Activated CD4-positive, alpha-beta memory T cell treated with anti-CD3 and anti-CD28 coated beads, Interleukin-2, amount 10 ng/mL, durations not matched to agents 7 days and 5 days (primary cell): Measurements from ENCODE around the gene RNPEP. TPM values are rescaled to one million over a fixed set of nuclear protein-coding genes. Genes with fewer than 3 reads are reported as not detected.
"Not testable (repeated sequence)": the region's sequence is repeated elsewhere in the genome, so short reads cannot be mapped to it uniquely, and the experiment has no call there.

Experiments used
- CTCF ChIA-PET: fragments of 350-600 bp; sonication (Branson Sonifier 250); formaldehyde crosslinking; loops from one replicate; lab custom pipeline; 2021; ENCODE audit warnings: antibody characterized with exemption, inconsistent platforms; lab: Charles Lee
- POLR2A ChIA-PET: fragments of 350-600 bp; sonication (Branson Sonifier 250); formaldehyde crosslinking; loops from one replicate; lab custom pipeline; 2021; ENCODE audit warnings: antibody characterized with exemption; lab: Charles Lee
- DNase-seq: peaks from one replicate; pipeline ENCODE4 v3.0.0-alpha.2; 2020
- H3K27ac Mint-ChIP-seq: one replicate; pipeline ENCODE4 v1.8.0; 2021; ENCODE audit warnings: mild to moderate bottlenecking, mixed read lengths
- H3K27me3 Mint-ChIP-seq: one replicate; pipeline ENCODE4 v1.8.0; 2021; ENCODE audit warnings: mixed read lengths
- H3K36me3 Mint-ChIP-seq: one replicate; pipeline ENCODE4 v1.8.0; 2021; ENCODE audit warnings: low read depth, mixed read lengths
- H3K4me1 Mint-ChIP-seq: one replicate; pipeline ENCODE4 v1.8.0; 2021; ENCODE audit warnings: mixed read lengths
- H3K4me3 Mint-ChIP-seq: one replicate; pipeline ENCODE4 v1.8.0; 2021; ENCODE audit warnings: mild to moderate bottlenecking, mixed read lengths
- H3K9me3 Mint-ChIP-seq: one replicate; pipeline ENCODE4 v1.8.0; 2021; ENCODE audit warnings: mixed read lengths
- total RNA-seq, 2 experiments: library from RNA; stranded (reverse); gene quantifications; one replicate each; pipeline ENCODE4 v1.2.3, GENCODE V29; 2021

The RNPEP gene
- total RNA-seq, 2 experiments from 2014 or later = 38.5 to 41.1 TPM

DNA sequence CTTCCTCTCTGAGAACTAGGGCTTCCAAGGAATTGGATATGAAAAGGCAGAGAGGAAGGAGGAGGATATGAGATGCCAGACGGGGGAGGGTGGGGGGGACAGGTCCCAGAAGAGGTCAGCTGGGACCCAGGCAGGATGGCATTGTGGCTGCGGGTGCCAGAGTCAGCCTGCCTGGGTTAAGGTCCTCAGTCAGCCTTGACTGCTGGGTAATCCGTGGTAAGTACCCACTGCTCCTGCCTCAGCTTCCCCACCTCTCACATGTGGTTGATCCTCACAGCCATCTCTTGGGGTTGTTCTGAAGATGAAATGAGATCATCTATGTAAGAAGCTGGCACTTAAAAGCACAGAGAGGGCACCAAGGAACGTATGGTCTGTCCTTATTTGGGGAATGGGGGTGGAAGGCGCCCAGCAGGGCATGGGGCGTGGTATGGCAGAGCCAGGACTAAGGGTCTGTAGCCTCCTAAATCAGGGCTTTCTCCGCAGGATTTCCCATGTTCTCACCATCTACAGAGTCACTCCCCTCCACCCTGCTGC is 51.8 kb downstream of the RNPEP start:
- no peak for DNase-seq
- Mint-ChIP-seq H3K4me3 (no peak overlapping the region), H3K4me1 (no peaks in the 10 kb centered on the region), H3K36me3 (no peaks in the 10 kb centered on the region), H3K27ac (no peak overlapping the region), H3K9me3 (no peaks in the 10 kb centered on the region), H3K27me3 (peaks cover 15% of the 10 kb centered on the region)
- ChIA-PET POLR2A (no interaction called here), CTCF (no interaction called here)

DNA sequence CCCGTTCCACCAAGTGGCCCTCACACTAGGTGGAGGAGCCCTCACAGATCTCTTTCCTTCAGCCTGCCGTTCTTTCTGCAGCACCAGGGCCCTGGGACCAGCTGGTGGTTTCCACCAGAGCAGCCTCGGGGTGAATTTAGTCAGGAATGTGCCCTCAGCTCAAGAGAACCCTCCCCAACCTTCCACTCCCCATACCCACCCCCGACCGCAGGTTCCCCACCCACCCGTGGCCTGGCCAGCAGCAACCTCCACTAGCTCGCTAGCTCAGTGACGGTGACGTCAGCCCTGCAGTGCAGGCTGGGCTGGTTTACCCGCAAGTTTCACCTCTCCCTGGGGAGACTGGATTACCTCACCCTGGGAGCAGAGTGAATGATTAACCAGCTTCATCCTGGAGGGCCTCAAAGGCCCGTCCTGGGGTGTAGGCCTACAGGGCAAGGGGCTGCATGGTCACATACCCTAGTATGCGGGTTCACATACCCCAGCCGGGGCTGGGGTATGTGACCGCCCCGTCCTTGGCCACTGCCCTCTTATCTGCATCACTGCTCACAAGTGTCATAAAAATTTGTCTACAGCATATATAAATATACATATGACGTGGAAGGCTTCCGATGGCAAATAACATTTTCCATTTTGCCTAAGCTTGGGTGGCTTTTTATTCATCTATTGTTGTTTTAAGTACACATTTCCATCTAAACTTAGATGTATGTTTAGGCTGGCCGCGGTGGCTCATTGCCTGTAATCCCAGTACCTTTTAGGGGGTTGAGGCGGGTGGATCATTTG is 52.4 kb downstream of the RNPEP start:
- no peak for DNase-seq
- H3K36me3 Mint-ChIP-seq = no peaks in the 10 kb centered on the region
- H3K27me3 Mint-ChIP-seq = peaks cover 13% of the 10 kb centered on the region

DNA sequence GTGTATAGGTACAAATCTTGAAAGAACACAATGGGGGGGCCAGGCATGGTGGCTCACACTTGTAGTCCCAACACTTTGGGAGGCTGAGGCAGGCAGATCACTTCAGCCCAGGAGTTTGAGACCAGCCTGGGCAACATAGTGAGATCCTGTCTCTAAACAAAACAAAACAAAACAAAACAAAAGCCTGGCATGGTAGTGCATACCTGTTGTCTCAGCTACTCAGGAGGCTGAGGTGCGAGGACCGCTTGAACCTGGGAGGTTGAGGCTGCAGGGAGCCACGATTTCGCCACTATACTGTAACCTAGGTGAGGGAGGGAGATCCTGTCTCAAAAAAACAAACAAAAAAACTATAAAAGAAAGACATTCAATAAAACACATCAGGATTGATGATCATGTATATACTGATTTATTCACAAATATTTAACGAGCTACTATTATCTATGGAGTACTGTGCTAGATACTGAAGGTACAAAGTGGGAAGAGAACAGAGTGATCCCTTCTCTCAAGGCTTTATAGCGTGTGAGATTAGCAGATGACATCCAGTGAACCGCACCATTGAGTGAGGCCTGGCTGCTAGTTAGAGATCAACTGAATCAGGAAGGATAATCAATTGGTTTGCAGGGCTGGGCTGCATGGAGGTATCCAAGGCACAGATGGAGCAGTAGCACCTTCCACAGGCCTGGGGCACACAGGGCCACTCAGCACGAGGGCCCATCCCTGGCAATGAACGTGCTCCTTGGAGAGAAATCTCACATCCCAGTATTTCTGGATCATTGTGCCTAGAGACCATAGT is 54.3 kb downstream of the RNPEP start:
- Mint-ChIP-seq H3K36me3 (no peaks in the 10 kb centered on the region), H3K27ac (no peak overlapping the region), H3K27me3 (peaks cover 11% of the 10 kb centered on the region), H3K4me3 (no peak overlapping the region), H3K4me1 (no peaks in the 10 kb centered on the region), H3K9me3 (no peaks in the 10 kb centered on the region)
- ChIA-PET CTCF (no interaction called here), POLR2A (no interaction called here)
- DNase-seq = no peak

More for the DNA sequence above, 52.4 kb downstream of the RNPEP start:
- Mint-ChIP-seq H3K9me3 (no peaks in the 10 kb centered on the region), H3K27ac (no peak overlapping the region), H3K4me1 (no peaks in the 10 kb centered on the region), H3K4me3 (no peak overlapping the region)
- CTCF ChIA-PET = no interaction called here
- POLR2A ChIA-PET = no interaction called here

DNA sequence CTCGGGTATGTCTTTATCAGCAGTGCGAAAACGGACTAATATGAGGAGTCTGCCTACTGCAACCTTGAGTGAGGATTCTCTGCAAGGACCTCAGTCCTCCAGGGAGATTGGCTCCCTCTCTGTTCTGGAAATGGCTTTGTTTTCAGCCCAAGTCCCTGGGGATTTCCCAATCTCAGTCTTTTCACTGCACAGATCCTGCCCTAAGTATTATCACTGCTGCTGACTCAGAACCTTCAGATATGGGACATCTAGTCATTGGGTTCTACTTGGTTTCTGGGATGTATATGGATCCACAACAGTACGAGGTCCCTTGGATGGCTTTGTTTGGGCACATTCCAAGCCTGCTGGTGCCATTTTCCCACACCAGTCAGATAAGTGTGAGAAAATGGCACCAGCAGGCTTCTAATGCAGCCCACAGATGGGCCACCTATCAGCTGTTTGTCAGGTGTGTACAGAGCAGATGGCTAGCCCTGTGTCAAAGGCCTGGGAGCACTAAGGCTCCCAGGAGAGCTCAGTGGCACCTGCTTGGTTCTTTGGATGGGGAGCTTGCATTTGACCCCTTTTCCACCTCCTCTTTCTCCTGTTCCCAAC is 55.4 kb downstream of the RNPEP start:
- peaks cover 11% of the 10 kb centered on the region for H3K27me3 Mint-ChIP-seq
- H3K36me3 Mint-ChIP-seq = no peaks in the 10 kb centered on the region
- no peak overlapping the region for H3K4me3 Mint-ChIP-seq
- H3K4me1 Mint-ChIP-seq = no peaks in the 10 kb centered on the region
- no peak for DNase-seq
- H3K9me3 Mint-ChIP-seq = no peaks in the 10 kb centered on the region
- no peak overlapping the region for H3K27ac Mint-ChIP-seq
- ChIA-PET POLR2A (no interaction called here), CTCF (no interaction called here)

DNA sequence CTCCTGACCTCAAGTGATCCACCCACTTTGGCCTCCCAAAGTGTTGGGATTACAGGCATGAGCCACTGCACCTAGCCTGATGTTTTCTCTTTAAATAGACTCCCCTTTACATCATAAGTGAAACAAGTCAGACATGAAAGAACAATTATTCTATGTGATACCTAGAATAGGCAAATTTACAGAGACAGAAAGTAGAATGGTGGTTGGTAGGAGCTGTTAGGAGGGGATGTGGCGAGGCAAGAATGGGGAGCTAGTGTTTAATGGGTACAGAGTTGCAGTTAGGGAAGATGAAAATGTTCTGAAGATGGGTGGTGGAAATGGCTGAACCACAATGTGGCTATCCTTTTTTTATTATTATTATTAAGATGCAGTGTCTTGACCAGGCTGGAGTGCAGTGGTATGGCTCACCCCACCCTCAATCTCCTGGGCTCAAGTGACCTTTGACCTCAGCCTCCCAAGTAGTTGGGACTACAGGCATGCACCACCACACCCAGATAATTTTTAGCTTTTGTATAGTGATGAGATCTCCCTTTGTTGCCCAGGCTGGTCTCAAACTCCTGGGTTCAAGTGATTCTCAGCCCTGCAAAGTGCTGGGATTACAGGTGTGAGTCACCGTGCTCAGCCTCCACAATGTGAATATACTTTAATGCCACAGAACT is 56.4 kb downstream of the RNPEP start:
- Mint-ChIP-seq H3K4me1 (peaks cover 2% of the 10 kb centered on the region), H3K4me3 (no peak overlapping the region), H3K27ac (no peak overlapping the region), H3K36me3 (no peaks in the 10 kb centered on the region), H3K27me3 (peaks cover 8% of the 10 kb centered on the region), H3K9me3 (no peaks in the 10 kb centered on the region)
- CTCF ChIA-PET = no interaction called here
- POLR2A ChIA-PET = no interaction called here
- DNase-seq = no peak

DNA sequence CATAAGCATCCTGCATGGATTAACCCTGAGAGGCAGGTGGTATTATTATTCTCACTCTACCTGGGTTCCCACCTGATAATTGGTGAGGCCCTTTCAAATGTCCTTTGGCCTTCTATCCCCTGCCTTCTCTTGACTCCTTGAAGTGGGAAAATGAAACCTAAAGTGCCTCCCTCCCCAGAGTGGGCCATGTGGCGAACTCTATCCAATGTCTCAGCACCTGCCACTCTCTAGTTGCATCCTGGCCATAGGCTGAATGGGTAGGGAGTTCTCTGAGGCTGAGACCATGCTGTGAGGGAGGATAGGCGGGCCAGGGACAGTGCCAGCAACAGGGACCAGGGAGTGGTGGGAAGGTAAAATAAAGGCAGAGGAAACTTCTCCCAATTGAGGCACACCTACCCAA is 63.3 kb downstream of the RNPEP start:
- POLR2A ChIA-PET = no interaction called here

DNA sequence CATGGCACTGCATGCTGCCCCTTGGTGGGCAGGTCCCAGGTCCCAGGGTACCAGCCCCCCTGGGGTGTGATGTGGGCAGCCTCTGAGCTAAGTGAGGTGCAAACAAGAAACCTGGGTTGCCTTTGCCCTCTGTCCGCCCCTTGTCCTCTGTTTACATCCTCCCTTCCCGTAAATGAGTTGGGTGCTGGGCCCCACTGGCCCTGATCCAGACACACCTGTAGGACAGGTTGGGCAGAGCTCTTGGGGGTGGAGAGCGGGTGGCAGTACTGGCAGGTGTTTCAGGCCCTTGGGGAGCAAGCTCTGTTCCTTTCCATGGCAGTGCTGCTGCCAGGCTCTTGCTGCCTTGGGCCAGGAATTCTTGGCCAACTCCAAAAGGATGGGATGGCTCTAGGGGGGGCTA is 63.8 kb downstream of the RNPEP start:
- ChIA-PET POLR2A (no interaction called here), CTCF (interaction anchor here (0.8 kb wide), 1 partner anchor 47 kb away, joined by 3 read pairs; no protein-coding TSS in a partner anchor)
- Mint-ChIP-seq H3K4me3 (no peak overlapping the region), H3K36me3 (no peaks in the 10 kb centered on the region), H3K9me3 (no peaks in the 10 kb centered on the region), H3K27me3 (peaks cover 7% of the 10 kb centered on the region), H3K27ac (no peak overlapping the region), H3K4me1 (peaks cover 9% of the 10 kb centered on the region)
- no peak for DNase-seq

More for the DNA sequence above, 63.3 kb downstream of the RNPEP start:
- DNase-seq = no peak
- Mint-ChIP-seq H3K9me3 (no peaks in the 10 kb centered on the region), H3K4me3 (no peak overlapping the region), H3K27me3 (peaks cover 7% of the 10 kb centered on the region), H3K27ac (no peak overlapping the region), H3K36me3 (no peaks in the 10 kb centered on the region), H3K4me1 (peaks cover 9% of the 10 kb centered on the region)
- CTCF ChIA-PET = interaction anchor here (0.8 kb wide), 1 partner anchor 46 kb away, joined by 3 read pairs; no protein-coding TSS in a partner anchor

GRCh38 chr1:202046748-202047708 is 64.6 kb downstream of the RNPEP start:
- Mint-ChIP-seq H3K27me3 (peaks cover 7% of the 10 kb centered on the region), H3K4me1 (peaks cover 9% of the 10 kb centered on the region), H3K36me3 (no peaks in the 10 kb centered on the region), H3K4me3 (no peak overlapping the region), H3K27ac (no peak overlapping the region), H3K9me3 (no peaks in the 10 kb centered on the region)
- ChIA-PET POLR2A (no interaction called here), CTCF (no interaction called here)
- no peak for DNase-seq

GRCh38 chr1:202047977-202048376 is 65.5 kb downstream of the RNPEP start:
- POLR2A ChIA-PET = no interaction called here
- CTCF ChIA-PET = no interaction called here

DNA sequence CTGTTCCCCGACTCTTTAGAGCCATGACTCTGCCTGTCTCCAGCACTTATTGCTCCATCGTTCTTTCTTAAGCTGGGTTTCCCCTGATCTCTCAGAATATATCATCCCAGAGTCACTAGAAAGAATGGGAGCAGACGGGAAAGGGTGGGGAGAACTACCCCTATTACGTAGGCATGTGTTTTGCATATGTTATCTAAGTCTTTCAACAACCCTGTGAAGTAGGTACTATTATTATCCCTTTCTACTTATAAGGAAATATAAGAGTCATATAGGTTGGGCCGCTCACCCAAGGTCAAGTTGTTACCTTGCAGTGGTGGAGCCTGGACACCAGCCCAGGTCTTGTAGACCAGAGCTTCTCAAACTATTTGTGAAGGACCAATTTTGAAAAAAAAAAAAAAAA is 66.7 kb downstream of the RNPEP start:
- H3K4me1 Mint-ChIP-seq = peaks cover 7% of the 10 kb centered on the region
- no peak overlapping the region for H3K4me3 Mint-ChIP-seq
- POLR2A ChIA-PET = no interaction called here
- H3K9me3 Mint-ChIP-seq = no peaks in the 10 kb centered on the region
- no peak overlapping the region for H3K27ac Mint-ChIP-seq
- H3K27me3 Mint-ChIP-seq = peaks cover 9% of the 10 kb centered on the region
- DNase-seq = no peak
- CTCF ChIA-PET = interaction anchor here (0.5 kb wide), 1 partner anchor 16 kb away, joined by 3 read pairs; no protein-coding TSS in a partner anchor
- H3K36me3 Mint-ChIP-seq = no peaks in the 10 kb centered on the region

More at GRCh38 chr1:202047977-202048376, 65.5 kb downstream of the RNPEP start:
- Mint-ChIP-seq H3K27me3 (peaks cover 7% of the 10 kb centered on the region), H3K36me3 (no peaks in the 10 kb centered on the region), H3K4me3 (no peak overlapping the region), H3K4me1 (peaks cover 9% of the 10 kb centered on the region), H3K9me3 (no peaks in the 10 kb centered on the region), H3K27ac (no peak overlapping the region)
- DNase-seq = no peak

- H3K4me3 Mint-ChIP-seq = no peak overlapping the region
- no peak for DNase-seq
- ChIA-PET CTCF (no interaction called here), POLR2A (no interaction called here)
- H3K9me3 Mint-ChIP-seq = no peaks in the 10 kb centered on the region
- no peaks in the 10 kb centered on the region for H3K4me1 Mint-ChIP-seq
- H3K27ac Mint-ChIP-seq = no peak overlapping the region
- no peaks in the 10 kb centered on the region for H3K36me3 Mint-ChIP-seq
- peaks cover 4% of the 10 kb centered on the region for H3K27me3 Mint-ChIP-seq
These were observed 71.6 kb downstream of the RNPEP start for GRCh38 chr1:202054094-202054493.

DNA sequence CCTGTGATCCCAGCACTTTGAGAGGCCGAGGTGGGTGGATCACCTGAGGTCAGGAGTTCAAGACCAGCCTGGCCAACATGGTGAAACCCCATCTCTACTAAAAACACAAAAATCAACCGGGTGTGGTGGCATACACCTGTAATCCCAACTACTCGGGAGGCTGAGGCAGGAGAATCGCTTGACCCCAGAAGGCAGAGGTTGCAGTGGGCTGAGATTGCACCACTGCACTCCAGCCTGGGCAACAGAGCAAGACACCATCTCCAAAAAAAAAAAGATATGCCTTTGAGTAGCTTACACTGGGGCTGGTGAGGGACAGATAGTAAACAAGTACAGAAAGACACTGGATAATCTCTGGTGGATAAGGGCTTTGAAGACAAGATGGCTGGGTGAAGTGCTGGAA is 72.2 kb downstream of the RNPEP start:
- H3K4me3 Mint-ChIP-seq, DNase-seq, H3K9me3 Mint-ChIP-seq, POLR2A ChIA-PET, H3K4me1 Mint-ChIP-seq, H3K27me3 Mint-ChIP-seq, H3K36me3 Mint-ChIP-seq, H3K27ac Mint-ChIP-seq: not testable (repeated sequence)
- CTCF ChIA-PET = interaction anchor here (1.8 kb wide), 1 partner anchor 159 kb away, joined by 5 read pairs; no protein-coding TSS in a partner anchor
